GM12865 (cell line): ENCODE measurements around the gene CTXND2.
A peak's percentile ranks its signal among the peaks of the same experiment; 100 is the strongest.
"Not testable (repeated sequence)": the region's sequence is repeated elsewhere in the genome, so short reads cannot be mapped to it uniquely, and the experiment has no call there.

ENCODE experiments used
- DNase-seq: peaks from one replicate; pipeline ENCODE4 v3.0.0; 2010; ENCODE audit warnings: low read depth
- H3K4me3 ChIP-seq: 2 replicates; pipeline ENCODE4 v1.5.1; 2011; ENCODE audit warnings: mild to moderate bottlenecking, low read depth, low read length, control low read depth
- TF ChIP-seq, protein P1 (sequence below): IDR thresholded peaks from 2 replicates; pipeline ENCODE4 v1.5.1; 2011; ENCODE audit warnings: low read length, control low read depth, low read depth, inconsistent platforms; ENCODE audit not compliant: insufficient read depth; ENCODE audit errors: missing control alignments

The CTXND2 gene

DNA sequence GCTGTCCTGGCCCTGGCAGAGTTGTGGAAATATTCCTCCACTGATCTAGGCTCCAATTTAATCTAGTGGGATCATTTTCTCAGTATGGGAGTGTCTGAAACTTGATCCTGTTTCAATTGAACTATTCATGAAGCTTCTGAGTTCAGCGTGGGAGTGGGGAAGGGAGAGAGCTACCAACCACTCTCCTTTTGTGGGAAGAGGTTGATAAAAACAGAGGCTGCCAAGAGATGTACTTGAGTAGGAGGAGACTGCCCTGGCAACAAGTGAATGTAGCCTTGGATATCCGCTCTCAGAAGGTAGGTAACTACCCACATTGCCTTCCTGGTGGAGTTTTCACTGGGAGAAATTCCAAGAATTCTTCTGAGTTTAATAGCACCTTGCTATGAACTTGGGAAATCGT is at the start of gene CTXND2:
Gene CTXND2, plus strand, starts transcription at position 119 of the 400 bp plus-strand sequence. CDS start 25,179 bp downstream, outside the sequence.
- DNase-seq, result no peak
- no peak within 1 kb of the TSS for H3K4me3 ChIP-seq
- TF ChIP-seq, protein P1, sequence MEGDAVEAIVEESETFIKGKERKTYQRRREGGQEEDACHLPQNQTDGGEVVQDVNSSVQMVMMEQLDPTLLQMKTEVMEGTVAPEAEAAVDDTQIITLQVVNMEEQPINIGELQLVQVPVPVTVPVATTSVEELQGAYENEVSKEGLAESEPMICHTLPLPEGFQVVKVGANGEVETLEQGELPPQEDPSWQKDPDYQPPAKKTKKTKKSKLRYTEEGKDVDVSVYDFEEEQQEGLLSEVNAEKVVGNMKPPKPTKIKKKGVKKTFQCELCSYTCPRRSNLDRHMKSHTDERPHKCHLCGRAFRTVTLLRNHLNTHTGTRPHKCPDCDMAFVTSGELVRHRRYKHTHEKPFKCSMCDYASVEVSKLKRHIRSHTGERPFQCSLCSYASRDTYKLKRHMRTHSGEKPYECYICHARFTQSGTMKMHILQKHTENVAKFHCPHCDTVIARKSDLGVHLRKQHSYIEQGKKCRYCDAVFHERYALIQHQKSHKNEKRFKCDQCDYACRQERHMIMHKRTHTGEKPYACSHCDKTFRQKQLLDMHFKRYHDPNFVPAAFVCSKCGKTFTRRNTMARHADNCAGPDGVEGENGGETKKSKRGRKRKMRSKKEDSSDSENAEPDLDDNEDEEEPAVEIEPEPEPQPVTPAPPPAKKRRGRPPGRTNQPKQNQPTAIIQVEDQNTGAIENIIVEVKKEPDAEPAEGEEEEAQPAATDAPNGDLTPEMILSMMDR, result no peak

DNA sequence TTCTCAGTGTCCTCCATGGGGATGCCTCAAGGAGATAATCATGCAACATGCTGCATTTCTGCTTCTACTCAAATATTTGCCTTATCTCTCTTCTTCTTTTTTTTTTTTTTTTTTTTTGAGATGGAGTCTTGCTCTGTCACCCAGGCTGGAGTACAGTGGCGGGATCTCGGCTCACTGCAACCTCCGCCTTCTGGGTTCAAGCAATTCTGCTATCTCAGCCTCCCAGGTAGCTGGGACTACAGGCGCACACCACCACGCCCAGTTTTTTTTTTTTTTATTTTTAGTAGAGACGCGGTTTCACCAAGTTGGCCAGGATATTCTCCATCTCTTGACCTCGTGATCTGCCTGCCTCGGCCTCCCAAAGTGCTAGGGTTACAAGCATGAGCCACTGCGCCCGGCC is 46.1 kb upstream of the CTXND2 start:
- H3K4me3 ChIP-seq, DNase-seq: not testable (repeated sequence)

GRCh38 chr1:150841626-150842025 is 45.3 kb upstream of the CTXND2 start:
- TF ChIP-seq, protein P1, result no peak
- DNase-seq, result no peak
- no peak overlapping the region for H3K4me3 ChIP-seq

GRCh38 chr1:150842343-150842742 is 44.6 kb upstream of the CTXND2 start:
- TF ChIP-seq, protein P1, result no peak
- no peak for DNase-seq
- H3K4me3 ChIP-seq, result no peak overlapping the region

GRCh38 chr1:150842964-150843363 is 44.0 kb upstream of the CTXND2 start:
- no peak for DNase-seq
- H3K4me3 ChIP-seq, result no peak overlapping the region
- TF ChIP-seq, protein P1, result no peak

DNA sequence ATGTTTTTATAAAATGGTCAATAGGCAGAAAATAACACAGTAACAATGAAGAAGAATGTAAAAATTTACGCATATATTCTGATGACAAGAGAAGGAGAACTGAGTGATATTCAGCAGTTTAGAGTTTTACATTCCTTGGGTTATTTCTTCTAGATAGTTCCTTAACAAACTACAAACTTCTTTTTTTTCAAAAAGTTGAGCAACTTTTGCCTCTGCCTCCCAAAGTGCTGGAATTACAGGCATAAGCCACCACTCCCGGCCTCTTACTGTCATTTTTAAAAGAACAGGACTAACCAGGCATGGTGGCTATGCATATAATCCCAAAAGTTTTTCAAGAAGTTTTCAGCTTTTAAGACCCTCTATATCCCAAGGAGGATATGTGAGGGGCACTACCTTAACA is 43.5 kb upstream of the CTXND2 start:
- H3K4me3 ChIP-seq, result no peak overlapping the region
- TF ChIP-seq, protein P1, result no peak
- DNase-seq, result no peak

GRCh38 chr1:150846473-150847146 is 40.3 kb upstream of the CTXND2 start:
- TF ChIP-seq, protein P1, result no peak
- DNase-seq, result peak; percentile 8
- H3K4me3 ChIP-seq, result no peak overlapping the region

GRCh38 chr1:150850801-150851362 is 36.1 kb upstream of the CTXND2 start:
- not testable (repeated sequence) for H3K4me3 ChIP-seq, DNase-seq

GRCh38 chr1:150852734-150853133 is 34.2 kb upstream of the CTXND2 start:
- H3K4me3 ChIP-seq, DNase-seq: not testable (repeated sequence)
